GM03348 (cell line): ENCODE results near the gene CDK5R1.

Source experiments
- DNase-seq: peaks from one replicate; pipeline ENCODE4 v3.0.0; 2012; ENCODE audit warnings: low spot score

CDK5R1 gene

GRCh38 chr17:32493571-32493970 is 6.8 kb downstream of the CDK5R1 start:
- no peak for DNase-seq

- DNase-seq, result no peak
Measured at GRCh38 chr17:32493976-32494513, 7.3 kb downstream of the CDK5R1 start.

GRCh38 chr17:32494621-32495358 is 8.0 kb downstream of the CDK5R1 start:
- no peak for DNase-seq

GRCh38 chr17:32495359-32496231 is 8.8 kb downstream of the CDK5R1 start:
- no peak for DNase-seq

GRCh38 chr17:32496395-32497073 is 9.7 kb downstream of the CDK5R1 start:
- DNase-seq, result peak; percentile 83

GRCh38 chr17:32497431-32498205 is 10.8 kb downstream of the CDK5R1 start:
- peak; percentile 27 for DNase-seq

- DNase-seq, result no peak
Measured at GRCh38 chr17:32498391-32498790, 11.6 kb downstream of the CDK5R1 start.

GRCh38 chr17:32502013-32502412 is 15.2 kb downstream of the CDK5R1 start:
- no peak for DNase-seq

- DNase-seq, result no peak
Measured at GRCh38 chr17:32502710-32503109, 15.9 kb downstream of the CDK5R1 start.

GRCh38 chr17:32503251-32504165 is 16.7 kb downstream of the CDK5R1 start:
- DNase-seq, result peak; percentile 26

- peak; percentile 30 for DNase-seq
Measured at GRCh38 chr17:32504166-32504990, 17.6 kb downstream of the CDK5R1 start.

- no peak for DNase-seq
Measured at GRCh38 chr17:32508926-32509325, 22.1 kb downstream of the CDK5R1 start.

GRCh38 chr17:32510466-32510865 is 23.7 kb downstream of the CDK5R1 start:
- DNase-seq, result no peak

GRCh38 chr17:32512328-32512727 is 25.5 kb downstream of the CDK5R1 start:
- DNase-seq, result no peak

- DNase-seq, result no peak
Measured at GRCh38 chr17:32513579-32513978, 26.8 kb downstream of the CDK5R1 start.

- no peak for DNase-seq
Measured at GRCh38 chr17:32514606-32515005, 27.8 kb downstream of the CDK5R1 start.

GRCh38 chr17:32515677-32516383 is 29.0 kb downstream of the CDK5R1 start:
- DNase-seq, result no peak

GRCh38 chr17:32516450-32516849 is 29.7 kb downstream of the CDK5R1 start:
- no peak for DNase-seq
